IMR-90 (cell line): Measurements from ENCODE around the gene ATP5F1D. TPM values are rescaled to one million over a fixed set of nuclear protein-coding genes. Genes with fewer than 3 reads are reported as not detected.

Experiments
- ATAC-seq: fragments of 200-7000 bp; cut with Tn5 transposase; 2 replicates; pipeline ENCODE4 v1.9.1; 2020; ENCODE audit warnings: low read depth, mild to moderate bottlenecking, moderate library complexity
- BruUV-seq: library from RNA; stranded (reverse); fragments of 400-500 nt; replicated peaks from 2 replicates; lab custom pipeline; 2021; lab: Mats Ljungman, UMichigan
- CTCF ChIA-PET: fragments of 300-600 bp; formaldehyde crosslinking; extraction: SDS; loops from one replicate; lab custom pipeline; 2021; ENCODE audit warnings: antibody characterized with exemption; lab: Yijun Ruan, JAX
- POLR2A ChIA-PET: fragments of 300-600 bp; sonication (Branson Sonifier 250); formaldehyde crosslinking; loops from one replicate; lab custom pipeline; 2022; ENCODE audit warnings: antibody characterized with exemption; ENCODE audit not compliant: unreplicated experiment; lab: Charles Lee
- DNase-seq: peaks from one replicate; pipeline ENCODE4 v3.0.0; 2013
- H2AFZ ChIP-seq: replicated peaks from 2 replicates; pipeline ENCODE3; 2013; ENCODE audit warnings: low read length, mild to moderate bottlenecking; ENCODE audit not compliant: poor library complexity
- H2AK5ac ChIP-seq: 2 replicates; pipeline ENCODE4 v1.6.1; 2013; ENCODE audit warnings: low read depth, low read length, inconsistent platforms
- H2AK9ac ChIP-seq: replicated peaks from 2 replicates; pipeline ENCODE3; 2013; ENCODE audit warnings: mild to moderate bottlenecking, low read depth, low read length, moderate library complexity; ENCODE audit not compliant: poor library complexity
- H2BK120ac ChIP-seq: 2 replicates; pipeline ENCODE4 v1.6.1; 2013; ENCODE audit warnings: low read depth, low read length, inconsistent platforms
- H2BK15ac ChIP-seq: 3 replicates; pipeline ENCODE4 v1.6.1; 2013; ENCODE audit warnings: low read depth, low read length, inconsistent platforms
- H2BK20ac ChIP-seq: 2 replicates; pipeline ENCODE4 v1.6.1; 2013; ENCODE audit warnings: low read depth, mild to moderate bottlenecking, inconsistent platforms, low read length, moderate library complexity
- H2BK5ac ChIP-seq: 2 replicates; pipeline ENCODE4 v1.6.1; 2013; ENCODE audit warnings: mild to moderate bottlenecking, low read depth, low read length, inconsistent platforms; ENCODE audit not compliant: poor library complexity, severe bottlenecking
- H3K14ac ChIP-seq: replicated peaks from 2 replicates; pipeline ENCODE4 v1.6.1; 2013; ENCODE audit warnings: low read depth, low read length, inconsistent platforms
- H3K18ac ChIP-seq: 2 replicates; pipeline ENCODE4 v1.6.1; 2013; ENCODE audit warnings: low read depth, low read length, control low read depth
- H3K23ac ChIP-seq: 2 replicates; pipeline ENCODE4 v1.6.1; 2013; ENCODE audit warnings: low read depth, low read length, inconsistent platforms
- H3K27ac ChIP-seq: 2 replicates; pipeline ENCODE4 v1.5.1; 2013; ENCODE audit warnings: mild to moderate bottlenecking, control low read depth, low read length; ENCODE audit not compliant: insufficient read depth
- H3K27me3 ChIP-seq: 2 replicates; pipeline ENCODE4 v1.6.1; 2013; ENCODE audit warnings: low read length; ENCODE audit not compliant: control insufficient read depth, insufficient read depth
- H3K36me3 ChIP-seq: 2 replicates; pipeline ENCODE4 v1.6.1; 2013; ENCODE audit warnings: low read length, mixed read lengths; ENCODE audit not compliant: control insufficient read depth, insufficient read depth
- H3K4ac ChIP-seq: 2 replicates; pipeline ENCODE4 v1.6.1; 2013; ENCODE audit warnings: low read depth, low read length, inconsistent platforms
- H3K4me1 ChIP-seq: 2 replicates; pipeline ENCODE4 v1.6.1; 2013; ENCODE audit warnings: low read length, mixed read lengths; ENCODE audit not compliant: control insufficient read depth, insufficient read depth
- H3K4me2 ChIP-seq: 2 replicates; pipeline ENCODE4 v1.6.1; 2013; ENCODE audit warnings: low read depth, mild to moderate bottlenecking, control low read depth, low read length, moderate library complexity
- H3K4me3 ChIP-seq: 2 replicates; pipeline ENCODE4 v1.5.1; 2013; ENCODE audit warnings: low read depth, mild to moderate bottlenecking, control low read depth, low read length, moderate library complexity; ENCODE audit not compliant: insufficient read depth
- H3K56ac ChIP-seq: 2 replicates; pipeline ENCODE4 v1.6.1; 2013; ENCODE audit warnings: low read length, inconsistent platforms; ENCODE audit not compliant: insufficient read depth; ENCODE audit errors: extremely low read depth
- H3K79me1 ChIP-seq, 2 experiments: 2 replicates each; pipeline ENCODE4 v1.6.1; 2013; ENCODE audit warnings: low read length in 2 of 2, inconsistent platforms in 1 of 2, low read depth in 1 of 2
- H3K9ac ChIP-seq: 2 replicates; pipeline ENCODE4 v1.6.1; 2013; ENCODE audit warnings: low read depth, low read length, control low read depth
- H3K9me1 ChIP-seq: 2 replicates; pipeline ENCODE4 v1.6.1; 2013; ENCODE audit warnings: low read length, inconsistent platforms; ENCODE audit not compliant: insufficient read depth
- H3K9me3 ChIP-seq: 2 replicates; pipeline ENCODE4 v1.6.1; 2013; ENCODE audit warnings: low read length; ENCODE audit not compliant: control insufficient read depth, insufficient read depth
- H4K20me1 ChIP-seq: 2 replicates; pipeline ENCODE4 v1.6.1; 2013; ENCODE audit warnings: low read length, inconsistent platforms; ENCODE audit not compliant: insufficient read depth
- H4K5ac ChIP-seq: 2 replicates; pipeline ENCODE4 v1.6.1; 2013; ENCODE audit warnings: mild to moderate bottlenecking, low read depth, low read length, control low read depth
- H4K8ac ChIP-seq, 2 experiments: 2 replicates each; pipeline ENCODE4 v1.6.1; 2013; ENCODE audit warnings: low read depth in 2 of 2, low read length in 2 of 2, control low read depth in 1 of 2, inconsistent platforms in 1 of 2
- H4K91ac ChIP-seq: 2 replicates; pipeline ENCODE4 v1.6.1; 2013; ENCODE audit warnings: low read depth, low read length, inconsistent platforms; ENCODE audit not compliant: insufficient read depth
- BHLHE40 ChIP-seq: fragments of 150-350 bp; IDR thresholded peaks from 2 replicates; pipeline ENCODE4 v1.6.1; 2016; ENCODE audit warnings: mild to moderate bottlenecking, low read depth, low read length
- CEBPB ChIP-seq: IDR thresholded peaks from 2 replicates; pipeline ENCODE4 v1.6.1; 2012; ENCODE audit warnings: low read depth, low read length, improper control_type of control experiment
- CHD1 ChIP-seq: IDR thresholded peaks from 2 replicates; pipeline ENCODE4 v1.6.1; 2012; ENCODE audit warnings: low read depth, low read length, improper control_type of control experiment
- FOS ChIP-seq: fragments of 150-350 bp; IDR thresholded peaks from 2 replicates; pipeline ENCODE4 v1.6.1; 2016; ENCODE audit warnings: low read depth, low read length
- MAFK ChIP-seq: IDR thresholded peaks from 2 replicates; pipeline ENCODE4 v1.6.1; 2012; ENCODE audit warnings: low read depth, low read length, improper control_type of control experiment
- MAZ ChIP-seq: IDR thresholded peaks from 2 replicates; pipeline ENCODE4 v1.6.1; 2012; ENCODE audit warnings: low read depth, mild to moderate bottlenecking, low read length, improper control_type of control experiment, moderate library complexity, borderline replicate concordance
- MXI1 ChIP-seq: IDR thresholded peaks from 2 replicates; pipeline ENCODE4 v1.6.1; 2012; ENCODE audit warnings: low read depth, mild to moderate bottlenecking, low read length, moderate library complexity, borderline replicate concordance
- NFE2L2 ChIP-seq: fragments of 150-350 bp; IDR thresholded peaks from 2 replicates; pipeline ENCODE4 v1.6.1; 2016; ENCODE audit warnings: low read depth, mild to moderate bottlenecking, low read length
- POLR2A ChIP-seq: IDR thresholded peaks from 2 replicates; pipeline ENCODE4 v1.6.1; 2012; ENCODE audit warnings: mild to moderate bottlenecking, low read depth, low read length
- RAD21 ChIP-seq: IDR thresholded peaks from 2 replicates; pipeline ENCODE4 v1.6.1; 2012; ENCODE audit warnings: low read length, improper control_type of control experiment
- RCOR1 ChIP-seq: IDR thresholded peaks from 2 replicates; pipeline ENCODE4 v1.6.1; 2012; ENCODE audit warnings: mild to moderate bottlenecking, low read length, improper control_type of control experiment; ENCODE audit not compliant: insufficient replicate concordance
- RFX5 ChIP-seq: IDR thresholded peaks from 2 replicates; pipeline ENCODE4 v1.8.0; 2012; ENCODE audit warnings: low read depth, mild to moderate bottlenecking, low read length, moderate library complexity
- SMC3 ChIP-seq: fragments of 150-350 bp; IDR thresholded peaks from 2 replicates; pipeline ENCODE4 v1.6.1; 2016; ENCODE audit warnings: low read depth, mild to moderate bottlenecking, antibody characterized with exemption, low read length, moderate library complexity
- USF2 ChIP-seq: fragments of 150-350 bp; IDR thresholded peaks from 2 replicates; pipeline ENCODE4 v1.6.1; 2017; ENCODE audit warnings: mild to moderate bottlenecking, antibody characterized with exemption, low read length, low read depth
- WGBS, 2 experiments: methylation state at CpG; one replicate each; pipeline versions ENCODE4 v1.1.5 to v1.1.7; 2013; ENCODE audit warnings: missing lambda C conversion rate in 2 of 2; ENCODE audit not compliant: insufficient read length in 1 of 2; ENCODE audit errors: extremely low coverage in 2 of 2; 5-methylcytosine and 5-hydroxymethylcytosine counted together
- dilution Hi-C: fragments of 300-500 bp; cut with HindIII; formaldehyde crosslinking; loops from one replicate; pipeline ENCODE4 v1.14.3; 2018; ENCODE audit warnings: low sequenced_read_pairs; ENCODE audit not compliant: unreplicated experiment
- in situ Hi-C: fragments of 300-500 bp; cut with MboI; formaldehyde crosslinking; loops from 3 replicates; pipeline ENCODE4 v1.14.3; 2019; ENCODE audit warnings: low sequenced_read_pairs, inconsistent platforms, mixed read lengths
- intact Hi-C: fragments of 100-400 bp; cut with micrococcal nuclease; formaldehyde crosslinking; loops from 2 replicates; pipeline ENCODE4 v1.10.0; 2022
- polyA plus RNA-seq, 3 experiments: library from polyadenylated mRNA; depleted of rRNA; stranded (reverse); fragments of >200 nt; gene quantifications; 2 replicates each; pipeline ENCODE4 v1.2.3, GENCODE V29; 2012; ENCODE audit warnings: low replicate concordance in 1 of 3
- total RNA-seq: library from RNA; depleted of rRNA; stranded (reverse); fragments of >200 nt; gene quantifications from 2 replicates; pipeline ENCODE4 v1.2.3, GENCODE V29; 2012
- TF ChIP-seq, protein P1 (sequence below): fragments of 150-350 bp; IDR thresholded peaks from 2 replicates; pipeline ENCODE4 v1.6.1; 2016; ENCODE audit warnings: low read depth, mild to moderate bottlenecking, low read length, moderate library complexity, borderline replicate concordance

The ATP5F1D gene
- total and polyA plus RNA-seq, 2 of the 4 experiments (the other 2 are of a cell fraction) = 7.3 to 140 TPM

DNA sequence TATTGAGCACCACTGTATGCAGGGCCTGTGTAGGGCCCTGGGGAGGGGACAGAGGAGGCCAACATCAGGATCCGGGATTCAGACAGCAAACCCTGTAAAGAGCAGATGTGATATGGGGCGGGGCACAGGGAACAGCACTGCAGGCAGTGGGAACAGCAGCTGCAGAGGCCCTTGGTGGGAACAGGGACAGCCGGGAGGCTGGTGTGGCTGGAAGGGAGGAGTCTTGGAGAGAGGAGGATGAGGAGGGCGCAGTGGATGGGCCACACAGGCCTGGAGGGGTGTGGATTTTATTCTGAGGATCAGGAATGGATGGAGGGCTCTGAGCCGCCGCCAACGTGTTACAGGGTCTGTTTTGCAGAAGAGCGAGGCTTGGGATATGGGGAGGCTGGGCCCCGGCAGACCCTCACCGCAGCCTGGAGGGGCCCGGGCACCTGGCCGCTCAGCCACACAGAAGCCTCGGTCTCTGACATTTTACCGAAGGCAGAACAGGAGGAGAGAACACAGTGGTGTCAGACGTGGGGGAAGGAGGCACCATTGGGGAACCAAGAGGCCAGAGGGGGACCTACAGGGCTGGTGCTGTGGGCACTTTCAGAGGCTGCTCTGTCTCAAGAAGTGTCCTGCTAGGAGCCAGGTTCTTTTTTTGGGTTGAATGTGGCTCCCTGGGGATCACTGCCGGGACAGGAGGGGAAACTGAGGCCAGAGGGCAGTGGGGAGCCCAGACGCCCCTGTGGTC lies 51.0 kb downstream of the ATP5F1D start:
- 77% methylated on average over 15 of the region's 17 CpGs; no CpG with 5 or more reads in 1 of the 2 experiments for WGBS, 2 experiments
- BruUV-seq = no TSS peak
- H4K20me1 ChIP-seq = no peaks in the 10 kb centered on the region

More for the DNA sequence above, 51.0 kb downstream of the ATP5F1D start:
- Histone ChIP-seq H3K9ac (no peak overlapping the region), H3K27ac (no peak overlapping the region), H3K9me3 (no peaks in the 10 kb centered on the region), H3K9me1 (no peaks in the 10 kb centered on the region), H2AK9ac (no peak overlapping the region), H2AFZ (no peak overlapping the region), H2BK20ac (no peak overlapping the region), H3K27me3 (peaks cover 25% of the 10 kb centered on the region), H4K8ac (no peak overlapping the region), H4K91ac (no peak overlapping the region), H3K4me1 (peaks cover 3% of the 10 kb centered on the region; the same call in 1 of the 2 replicates), H2AK5ac (no peak overlapping the region), H3K79me1 (no peaks in the 10 kb centered on the region), H3K4ac (no peak overlapping the region), H3K4me3 (no peak overlapping the region), H2BK5ac (no peak overlapping the region), H3K4me2 (no peak overlapping the region), H3K36me3 (no peaks in the 10 kb centered on the region), H4K5ac (no peak overlapping the region), H3K14ac (no peak overlapping the region), H3K18ac (no peak overlapping the region), H2BK120ac (no peak overlapping the region), H2BK15ac (no peak overlapping the region), H3K23ac (no peak overlapping the region), H3K56ac (no peak overlapping the region)
- intact Hi-C loops = no loop called here
- CTCF ChIA-PET = no interaction called here
- in situ Hi-C loops = no loop called here
- no peak for TF ChIP-seq FOS
- no peak for TF ChIP-seq CHD1
- TF ChIP-seq MXI1 = no peak
- TF ChIP-seq BHLHE40 = no peak
- TF ChIP-seq, protein P1, sequence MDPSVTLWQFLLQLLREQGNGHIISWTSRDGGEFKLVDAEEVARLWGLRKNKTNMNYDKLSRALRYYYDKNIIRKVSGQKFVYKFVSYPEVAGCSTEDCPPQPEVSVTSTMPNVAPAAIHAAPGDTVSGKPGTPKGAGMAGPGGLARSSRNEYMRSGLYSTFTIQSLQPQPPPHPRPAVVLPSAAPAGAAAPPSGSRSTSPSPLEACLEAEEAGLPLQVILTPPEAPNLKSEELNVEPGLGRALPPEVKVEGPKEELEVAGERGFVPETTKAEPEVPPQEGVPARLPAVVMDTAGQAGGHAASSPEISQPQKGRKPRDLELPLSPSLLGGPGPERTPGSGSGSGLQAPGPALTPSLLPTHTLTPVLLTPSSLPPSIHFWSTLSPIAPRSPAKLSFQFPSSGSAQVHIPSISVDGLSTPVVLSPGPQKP = no peak
- no peak for TF ChIP-seq CEBPB
- no peak for TF ChIP-seq RCOR1
- no peak for TF ChIP-seq SMC3
- no peak for TF ChIP-seq RAD21
- no peak for TF ChIP-seq USF2
- no peak for TF ChIP-seq NFE2L2
- TF ChIP-seq MAFK = no peak
- TF ChIP-seq POLR2A = no peak
- no peak for TF ChIP-seq MAZ
- no peak for TF ChIP-seq RFX5
- ATAC-seq (no peak), DNase-seq (no peak)
- POLR2A ChIA-PET = no interaction called here
- dilution Hi-C loops = no loop called here
